Measurements from ENCODE around the gene NUDT7. TPM values are rescaled to one million over a fixed set of nuclear protein-coding genes. Genes with fewer than 3 reads are reported as not detected.

The NUDT7 gene
- total RNA-seq, 1 donor from 2014 or later = 1.7 TPM

DNA sequence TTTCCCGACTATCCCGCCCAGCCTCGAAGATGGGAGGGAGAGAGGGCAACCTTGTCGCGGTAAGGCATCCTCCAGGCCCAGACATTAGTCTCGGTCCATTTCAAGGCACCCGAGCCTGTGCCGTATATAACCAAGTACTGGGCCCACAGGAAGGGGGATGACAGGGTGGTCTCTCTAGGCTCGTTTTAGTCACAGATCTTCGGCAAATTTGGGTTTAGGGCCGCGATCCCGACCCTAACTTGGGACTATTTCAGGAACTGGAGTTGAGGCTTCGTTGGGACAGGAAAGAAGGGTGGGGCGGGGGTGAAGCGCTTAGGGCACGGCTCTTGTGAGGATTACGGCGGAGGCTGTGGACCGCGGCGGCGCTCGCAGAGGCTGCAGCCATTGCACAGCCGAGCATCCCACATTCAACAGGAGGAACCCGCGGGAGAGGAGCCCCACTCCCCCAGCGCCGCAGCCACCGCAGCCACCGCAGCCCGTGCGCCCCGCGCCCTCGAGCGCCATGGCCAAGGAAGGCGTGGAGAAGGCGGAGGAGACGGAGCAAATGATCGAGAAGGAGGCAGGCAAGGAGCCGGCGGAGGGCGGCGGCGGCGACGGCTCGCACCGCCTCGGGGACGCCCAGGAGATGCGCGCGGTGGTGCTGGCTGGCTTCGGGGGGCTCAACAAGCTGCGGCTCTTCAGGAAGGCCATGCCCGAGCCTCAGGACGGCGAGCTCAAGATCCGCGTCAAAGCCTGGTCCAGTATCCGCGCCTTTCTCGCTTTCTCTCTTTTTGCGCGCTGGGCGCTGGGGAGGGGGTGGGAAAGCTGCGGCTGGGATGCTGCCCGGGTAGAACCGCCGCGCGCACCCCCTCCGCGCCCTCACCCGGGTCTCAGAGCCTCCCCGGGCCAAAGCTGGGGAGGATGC lies 66.1 kb downstream of the NUDT7 start, which contains the start of gene VAT1L:
Gene VAT1L, plus strand, starts transcription at position 384 of the 904 bp plus-strand sequence. Its CDS starts 119 bp downstream, at position 503.
- TF ChIP-seq, protein P1, sequence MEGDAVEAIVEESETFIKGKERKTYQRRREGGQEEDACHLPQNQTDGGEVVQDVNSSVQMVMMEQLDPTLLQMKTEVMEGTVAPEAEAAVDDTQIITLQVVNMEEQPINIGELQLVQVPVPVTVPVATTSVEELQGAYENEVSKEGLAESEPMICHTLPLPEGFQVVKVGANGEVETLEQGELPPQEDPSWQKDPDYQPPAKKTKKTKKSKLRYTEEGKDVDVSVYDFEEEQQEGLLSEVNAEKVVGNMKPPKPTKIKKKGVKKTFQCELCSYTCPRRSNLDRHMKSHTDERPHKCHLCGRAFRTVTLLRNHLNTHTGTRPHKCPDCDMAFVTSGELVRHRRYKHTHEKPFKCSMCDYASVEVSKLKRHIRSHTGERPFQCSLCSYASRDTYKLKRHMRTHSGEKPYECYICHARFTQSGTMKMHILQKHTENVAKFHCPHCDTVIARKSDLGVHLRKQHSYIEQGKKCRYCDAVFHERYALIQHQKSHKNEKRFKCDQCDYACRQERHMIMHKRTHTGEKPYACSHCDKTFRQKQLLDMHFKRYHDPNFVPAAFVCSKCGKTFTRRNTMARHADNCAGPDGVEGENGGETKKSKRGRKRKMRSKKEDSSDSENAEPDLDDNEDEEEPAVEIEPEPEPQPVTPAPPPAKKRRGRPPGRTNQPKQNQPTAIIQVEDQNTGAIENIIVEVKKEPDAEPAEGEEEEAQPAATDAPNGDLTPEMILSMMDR (conservative IDR thresholded peaks at IDR 0.05; ENCODE audit: low read depth, low read length) = no peak
- DNase-seq (ENCODE audit: low read depth) = no peak
- H3K4me3 ChIP-seq (ENCODE audit: low read depth, low read length) = peak within 1 kb of the TSS; percentile 52

DNA sequence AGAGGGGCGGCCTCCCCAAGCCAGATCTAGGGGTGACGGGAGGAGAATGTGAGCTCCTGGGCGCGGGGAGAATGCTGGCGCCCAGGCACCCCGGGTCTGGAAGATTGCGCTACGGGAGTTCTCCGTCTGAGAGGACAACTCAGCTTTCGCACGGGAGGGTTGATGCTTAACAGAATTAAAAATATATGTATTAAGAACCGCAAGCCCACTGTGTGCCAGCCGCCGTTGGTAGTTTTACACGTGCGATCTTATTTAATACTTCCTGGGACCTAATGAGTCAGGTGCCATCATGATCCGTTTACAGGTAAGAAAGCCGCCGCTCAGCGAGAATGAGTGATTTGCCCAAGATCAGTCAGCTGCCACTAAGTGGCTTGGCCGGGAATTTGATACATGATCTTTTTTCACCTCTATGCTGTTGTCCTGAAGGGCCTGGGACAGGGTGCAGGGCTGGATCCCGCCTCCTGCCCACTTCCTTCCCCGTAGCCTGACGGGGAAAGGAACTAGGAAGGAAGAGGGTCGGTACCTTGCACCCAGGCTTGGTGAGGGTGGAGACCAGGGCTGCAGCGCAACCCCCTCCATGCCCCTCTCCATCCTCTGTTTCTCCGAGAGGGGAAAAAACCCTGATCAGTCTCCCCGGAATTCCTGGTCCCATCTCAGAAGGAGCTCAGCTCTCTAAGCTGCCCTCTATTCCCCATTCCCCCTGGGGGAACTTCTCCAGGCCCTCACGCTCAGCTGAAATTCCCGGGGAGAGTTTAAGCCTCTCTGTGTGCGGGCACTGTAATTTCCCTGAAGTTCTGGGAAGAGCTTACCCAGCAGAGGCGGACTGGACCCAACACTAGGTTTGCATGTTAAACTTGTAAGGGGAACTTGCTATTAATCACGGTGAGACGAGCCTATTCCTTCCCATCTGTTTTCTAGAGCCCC lies 67.0 kb downstream of the NUDT7 start:
- peak overlapping the region; percentile 52 for H3K4me3 ChIP-seq (ENCODE audit: low read depth, low read length)
- TF ChIP-seq, protein P1 (conservative IDR thresholded peaks at IDR 0.05; ENCODE audit: low read depth, low read length) = no peak
- no peak for DNase-seq (ENCODE audit: low read depth)

DNA sequence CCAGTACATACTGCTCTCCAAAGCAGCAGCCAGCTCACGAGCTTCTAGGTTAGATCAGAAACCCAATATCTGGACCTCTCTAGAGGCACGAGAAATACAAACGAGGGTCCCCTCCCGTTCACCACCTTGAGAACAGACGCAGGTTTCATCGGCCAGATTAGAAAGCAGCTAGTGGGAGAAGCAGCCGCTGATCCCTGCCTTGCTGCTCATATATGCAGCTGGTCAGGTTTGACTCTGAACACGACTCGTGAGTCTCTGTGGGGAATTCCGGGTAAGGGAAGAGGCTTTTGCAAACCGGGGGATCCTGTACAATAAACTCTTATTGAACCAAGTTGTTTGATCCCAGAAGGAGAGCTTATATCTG lies 67.7 kb downstream of the NUDT7 start:
- H3K4me3 ChIP-seq (ENCODE audit: low read depth, low read length) = no peak overlapping the region
- TF ChIP-seq, protein P1 (conservative IDR thresholded peaks at IDR 0.05; ENCODE audit: low read depth, low read length) = no peak
- no peak for DNase-seq (ENCODE audit: low read depth)

DNA sequence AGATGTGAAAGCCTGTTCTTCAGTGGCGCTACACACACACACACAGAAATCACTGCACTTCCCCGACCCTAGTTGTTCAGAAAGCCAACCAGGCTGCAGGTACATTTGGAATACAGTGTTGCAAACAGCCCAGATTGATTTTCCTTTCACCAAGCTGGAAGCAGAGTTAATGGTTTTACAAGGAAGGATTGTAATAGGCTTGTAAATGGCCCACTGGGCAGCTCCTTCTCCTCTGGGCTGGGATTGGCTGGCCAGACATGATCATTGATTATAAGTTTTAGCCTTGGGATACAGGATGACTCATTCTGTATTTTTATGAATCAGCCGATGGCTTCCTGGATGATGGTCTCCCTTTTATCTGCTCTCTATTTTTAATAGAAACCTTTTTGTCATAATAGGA lies 68.6 kb downstream of the NUDT7 start:
- H3K4me3 ChIP-seq (ENCODE audit: low read depth, low read length) = no peak overlapping the region
- TF ChIP-seq, protein P1 (conservative IDR thresholded peaks at IDR 0.05; ENCODE audit: low read depth, low read length) = no peak
- DNase-seq (ENCODE audit: low read depth) = no peak

Other genes with a start within 250 kb of the NUDT7 start
- 0.29 and 0.92 TPM in 2 replicates for gene VAT1L, start 66.0 kb downstream of the NUDT7 start, total RNA-seq